Mononuclear cell (primary cell): ENCODE results near the gene PAQR7. TPM values are rescaled to one million over a fixed set of nuclear protein-coding genes. Genes with fewer than 3 reads are reported as not detected.

Experiments
- H3K27me3 ChIP-seq: 2 replicates; pipeline ENCODE4 v1.6.0; 2011; ENCODE audit warnings: low read length, control low read depth; ENCODE audit not compliant: insufficient read depth
- H3K4me1 ChIP-seq: 2 replicates; pipeline ENCODE4 v1.5.1; 2011; ENCODE audit warnings: mild to moderate bottlenecking, low read length, control low read depth; ENCODE audit not compliant: insufficient read depth
- H3K4me3 ChIP-seq: 2 replicates; pipeline ENCODE4 v1.5.1; 2011; ENCODE audit warnings: mild to moderate bottlenecking, low read length, moderate library complexity
- H3K9me3 ChIP-seq: 2 replicates; pipeline ENCODE4 v1.5.1; 2011; ENCODE audit warnings: low read depth, mild to moderate bottlenecking, control low read depth, low read length
- total RNA-seq: library from RNA; depleted of rRNA; stranded (reverse); fragments of >200 nt; gene quantifications from one replicate; pipeline ENCODE4 v1.2.3, GENCODE V29; 2012

PAQR7 gene
- total RNA-seq, 1 donor = 3.5 TPM

GRCh38 chr1:25828491-25828890, 47.0 kb downstream of the PAQR7 start:
- no peak overlapping the region for H3K4me3 ChIP-seq
- no peaks in the 10 kb centered on the region for H3K27me3 ChIP-seq
- H3K9me3 ChIP-seq = no peaks in the 10 kb centered on the region
- H3K4me1 ChIP-seq = no peaks in the 10 kb centered on the region

GRCh38 chr1:25826571-25826970, 48.9 kb downstream of the PAQR7 start:
- Histone ChIP-seq H3K4me1 (peaks cover 6% of the 10 kb centered on the region), H3K27me3 (no peaks in the 10 kb centered on the region), H3K4me3 (no peak overlapping the region), H3K9me3 (no peaks in the 10 kb centered on the region)

- Histone ChIP-seq H3K27me3 (no peaks in the 10 kb centered on the region), H3K9me3 (no peaks in the 10 kb centered on the region), H3K4me3 (no peak overlapping the region), H3K4me1 (peaks cover 16% of the 10 kb centered on the region)
Measured at GRCh38 chr1:25825605-25826004, 49.9 kb downstream of the PAQR7 start.

DNA sequence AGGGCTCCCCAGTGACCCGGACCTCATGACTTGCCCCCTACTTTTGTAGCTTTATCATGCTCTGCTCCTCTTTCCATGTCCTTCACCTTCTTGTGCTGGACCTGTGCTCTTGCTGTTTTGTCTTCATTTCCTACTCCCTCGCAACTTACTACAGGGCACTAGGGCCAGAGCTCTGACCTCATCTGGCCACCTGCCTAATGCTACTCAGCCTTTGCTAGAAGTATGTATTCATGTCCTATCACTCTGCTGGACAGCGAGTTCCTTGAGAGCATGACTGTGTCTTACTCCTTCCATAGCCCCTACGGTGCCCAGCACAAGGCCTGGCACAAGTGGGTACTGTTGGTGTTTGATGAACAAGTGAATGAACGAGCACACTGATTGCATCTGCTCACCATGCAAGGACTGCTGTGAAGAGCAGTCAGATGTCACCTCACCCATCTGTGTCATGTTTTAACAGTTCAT, 53.8 kb downstream of the PAQR7 start:
- no peaks in the 10 kb centered on the region for H3K27me3 ChIP-seq
- H3K4me3 ChIP-seq = no peak overlapping the region
- peaks cover 33% of the 10 kb centered on the region for H3K4me1 ChIP-seq
- no peaks in the 10 kb centered on the region for H3K9me3 ChIP-seq

GRCh38 chr1:25821112-25821476, 54.4 kb downstream of the PAQR7 start:
- Histone ChIP-seq H3K9me3 (no peaks in the 10 kb centered on the region), H3K4me1 (peaks cover 33% of the 10 kb centered on the region), H3K4me3 (peak overlapping the region; percentile 95), H3K27me3 (no peaks in the 10 kb centered on the region)

DNA sequence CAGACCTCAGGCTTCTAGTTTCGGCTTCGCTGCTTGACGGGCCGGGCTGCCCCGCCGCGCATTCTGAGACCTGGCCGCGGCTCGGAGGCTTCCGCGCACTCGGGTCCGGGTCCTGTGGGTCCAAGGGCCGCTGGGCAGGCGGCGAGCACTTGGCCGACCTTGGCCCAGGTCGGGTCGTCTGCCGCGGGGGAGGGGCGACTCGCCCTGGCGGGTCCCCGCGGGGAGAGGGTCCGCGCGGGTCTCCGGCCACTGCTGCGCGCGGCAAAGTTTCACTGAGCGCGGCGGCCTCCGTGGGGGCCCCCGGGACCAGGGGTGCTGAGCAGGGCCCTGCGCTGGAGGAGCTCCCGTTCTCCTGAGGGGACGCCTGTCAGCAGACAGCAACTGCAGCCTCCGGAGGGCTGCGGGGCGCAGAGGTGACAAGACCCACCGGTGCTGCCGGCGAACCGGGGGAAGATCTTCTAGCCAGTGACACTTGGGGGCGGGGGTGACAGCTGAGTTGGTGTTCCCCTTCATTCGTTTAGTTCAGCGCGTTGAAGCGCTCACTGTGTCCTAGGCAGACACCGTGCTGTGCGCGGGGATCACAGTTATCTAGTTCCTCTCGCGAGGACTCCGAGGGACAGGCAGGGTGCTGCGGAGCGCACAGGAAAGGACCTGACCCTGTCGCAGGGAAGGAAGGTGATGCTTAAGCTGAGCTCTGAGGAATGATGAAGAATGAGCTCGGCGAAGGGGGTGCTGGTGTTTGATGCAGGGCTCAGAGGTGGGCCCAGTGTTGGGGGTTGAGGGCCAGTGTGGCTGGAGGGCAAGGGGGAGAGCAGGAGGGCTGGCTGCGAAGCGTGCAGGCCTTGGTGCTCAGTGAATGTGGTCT, 55.0 kb downstream of the PAQR7 start:
- no peaks in the 10 kb centered on the region for H3K9me3 ChIP-seq
- peak overlapping the region; percentile 95 for H3K4me3 ChIP-seq

GRCh38 chr1:25819491-25820246, 55.8 kb downstream of the PAQR7 start, which contains the start of gene MTFR1L:
MTFR1L (plus strand) TSS chr1:25819954; CDS start chr1:25823105, 3,151 bp downstream.
- Histone ChIP-seq H3K4me3 (peak within 1 kb of the TSS; percentile 95), H3K27me3 (no peaks in the 10 kb centered on the region), H3K9me3 (no peaks in the 10 kb centered on the region), H3K4me1 (peaks cover 33% of the 10 kb centered on the region)

More for the DNA sequence above, 55.0 kb downstream of the PAQR7 start:
- peaks cover 33% of the 10 kb centered on the region for H3K4me1 ChIP-seq
- no peaks in the 10 kb centered on the region for H3K27me3 ChIP-seq

- no peaks in the 10 kb centered on the region for H3K9me3 ChIP-seq
- H3K27me3 ChIP-seq = no peaks in the 10 kb centered on the region
- no peak overlapping the region for H3K4me3 ChIP-seq
- peaks cover 33% of the 10 kb centered on the region for H3K4me1 ChIP-seq
Measured at GRCh38 chr1:25818569-25818968, 56.9 kb downstream of the PAQR7 start.

DNA sequence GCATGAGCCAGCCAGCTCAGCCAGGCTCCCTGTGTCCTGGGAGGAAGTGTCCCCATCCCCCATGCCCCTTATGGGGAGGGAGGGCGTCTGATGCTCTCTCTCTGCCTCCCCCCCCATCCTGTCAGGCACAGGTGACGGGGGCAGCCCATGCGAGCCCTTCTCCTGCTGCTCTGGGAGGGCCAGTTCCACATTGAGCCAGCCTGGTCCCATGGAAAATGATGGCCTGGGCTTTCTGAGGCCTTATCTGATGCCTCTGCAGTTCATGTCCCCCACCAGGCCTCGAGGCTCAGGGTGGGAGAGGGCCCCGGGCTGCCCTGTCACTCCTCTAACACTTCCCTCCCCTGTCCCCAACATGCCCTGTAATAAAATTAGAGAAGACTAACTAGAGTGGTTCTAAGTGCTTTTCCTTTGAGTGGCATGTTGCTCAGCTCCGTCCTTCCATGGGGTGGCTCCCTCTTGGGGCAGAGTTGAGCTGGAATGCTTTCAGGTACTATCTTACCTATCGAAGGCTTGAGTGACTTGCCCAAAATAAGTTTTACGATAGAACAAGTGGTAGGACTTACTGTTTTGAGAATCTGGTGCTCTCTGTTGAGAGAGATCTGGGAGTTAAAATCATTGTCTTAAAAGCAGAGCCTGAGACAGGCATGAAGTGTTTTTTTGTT, 57.5 kb downstream of the PAQR7 start:
- Histone ChIP-seq H3K27me3 (no peaks in the 10 kb centered on the region), H3K9me3 (no peaks in the 10 kb centered on the region), H3K4me3 (no peak overlapping the region), H3K4me1 (peaks cover 33% of the 10 kb centered on the region)

DNA sequence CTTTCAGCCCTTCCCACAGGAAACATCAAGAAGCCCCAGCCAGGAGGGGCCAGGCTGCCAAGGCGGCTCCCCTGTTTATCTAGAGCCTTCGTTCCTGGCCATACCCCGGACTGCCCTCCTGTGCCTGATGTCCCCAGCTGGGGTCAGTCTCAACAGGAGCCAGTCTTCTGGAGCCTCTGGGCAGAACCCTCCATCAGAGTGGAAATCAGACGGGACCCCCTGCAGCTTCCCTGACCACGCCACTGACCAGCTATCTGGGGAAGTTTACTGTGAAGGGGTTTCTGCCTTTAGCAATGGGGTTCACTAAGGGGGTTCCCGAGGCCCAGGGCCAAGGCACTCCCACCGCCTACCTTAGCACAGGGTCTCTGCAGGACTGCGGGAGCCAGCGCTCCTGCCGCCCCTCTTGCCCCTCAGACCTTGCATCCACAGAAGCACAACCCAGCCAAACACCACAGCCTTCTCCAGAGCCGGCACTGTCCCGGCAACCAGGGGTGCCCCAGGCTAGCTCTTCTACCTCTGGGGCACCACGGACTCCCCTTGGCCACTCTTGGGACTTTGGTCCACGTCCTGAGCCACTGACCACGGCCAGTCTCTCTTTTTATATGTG, 59.3 kb downstream of the PAQR7 start:
- Histone ChIP-seq H3K9me3 (no peaks in the 10 kb centered on the region), H3K27me3 (no peaks in the 10 kb centered on the region), H3K4me3 (no peak overlapping the region), H3K4me1 (peaks cover 23% of the 10 kb centered on the region)

DNA sequence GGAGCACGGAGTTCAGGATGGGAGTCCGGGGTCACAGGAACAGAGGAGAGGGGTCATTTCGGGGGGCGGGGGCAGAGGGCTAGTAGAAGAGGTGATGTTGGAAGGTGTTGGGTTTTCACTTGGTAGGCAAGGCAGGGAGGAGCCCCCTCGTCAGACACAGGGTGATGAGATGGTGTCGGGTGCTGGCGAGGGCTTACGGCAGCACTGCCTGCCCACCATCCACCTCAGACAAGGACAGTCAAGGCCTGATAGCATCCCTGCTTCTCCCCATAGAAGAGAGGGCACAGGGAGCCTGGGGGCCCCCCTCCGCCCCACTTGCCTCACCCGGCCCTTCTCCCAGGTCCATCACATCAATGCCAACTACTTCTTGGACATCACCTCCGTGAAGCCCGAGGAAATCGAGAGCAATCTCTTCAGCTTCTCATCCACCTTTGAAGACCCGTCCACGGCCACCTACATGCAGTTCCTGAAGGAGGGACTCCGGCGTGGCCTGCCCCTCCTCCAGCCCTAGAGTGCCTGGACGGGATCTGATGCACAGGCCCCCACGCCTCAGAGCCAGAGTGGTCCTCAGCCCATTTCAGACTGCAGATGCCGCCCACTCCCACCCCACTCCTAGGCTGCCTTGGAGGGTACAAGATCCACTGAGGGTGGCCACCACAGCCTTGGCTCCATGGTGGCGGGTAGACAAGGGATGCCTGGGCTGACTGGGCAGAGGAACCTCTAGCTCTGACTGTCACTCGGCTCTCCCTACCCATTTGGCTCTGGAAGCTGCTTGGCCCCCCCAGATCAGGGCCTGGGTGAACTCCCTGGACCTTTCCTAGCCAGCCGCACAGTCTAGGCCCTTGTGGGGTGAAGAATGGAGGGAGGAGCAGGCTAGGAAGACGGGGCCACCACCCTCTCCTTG, 60.0 kb downstream of the PAQR7 start:
- H3K9me3 ChIP-seq = no peaks in the 10 kb centered on the region
- peaks cover 23% of the 10 kb centered on the region for H3K4me1 ChIP-seq
- no peaks in the 10 kb centered on the region for H3K27me3 ChIP-seq
- no peak overlapping the region for H3K4me3 ChIP-seq

GRCh38 chr1:25814549-25815087, 60.9 kb downstream of the PAQR7 start:
- H3K4me1 ChIP-seq = peaks cover 32% of the 10 kb centered on the region
- no peaks in the 10 kb centered on the region for H3K9me3 ChIP-seq
- no peak overlapping the region for H3K4me3 ChIP-seq
- H3K27me3 ChIP-seq = no peaks in the 10 kb centered on the region

DNA sequence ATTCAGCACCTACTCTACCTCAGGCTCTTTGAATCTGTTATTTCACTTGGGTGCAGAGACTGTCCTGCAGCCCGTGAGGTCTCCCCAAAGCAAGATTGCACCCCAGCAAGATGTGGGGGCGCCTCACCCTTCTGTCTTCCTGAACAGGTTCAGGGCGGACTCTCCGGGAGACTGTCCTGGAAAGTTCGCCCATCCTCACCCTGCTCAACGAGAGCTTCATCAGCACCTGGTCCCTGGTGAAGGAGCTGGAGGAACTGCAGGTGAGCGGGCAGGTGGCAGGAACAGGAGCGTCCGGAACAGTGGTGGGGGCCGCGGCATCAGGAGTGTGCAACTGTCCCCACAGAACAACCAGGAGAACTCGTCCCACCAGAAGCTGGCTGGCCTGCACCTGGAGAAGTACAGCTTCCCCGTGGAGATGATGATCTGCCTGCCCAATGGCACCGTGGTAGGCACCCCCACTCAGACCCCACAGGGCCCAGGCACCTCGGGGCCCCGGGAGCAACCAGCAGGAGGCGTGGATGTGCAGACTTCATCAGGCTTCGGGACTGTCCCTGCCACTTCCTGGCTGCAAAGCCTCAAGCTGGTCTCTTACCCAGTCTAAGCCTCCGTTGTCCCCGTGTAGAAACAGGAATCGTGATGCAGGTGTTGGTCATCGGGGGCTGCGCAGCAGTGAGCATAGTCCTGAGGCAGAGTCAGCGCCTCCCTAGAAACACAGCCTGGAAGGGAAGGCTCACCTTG, 61.6 kb downstream of the PAQR7 start:
- no peaks in the 10 kb centered on the region for H3K27me3 ChIP-seq
- no peaks in the 10 kb centered on the region for H3K9me3 ChIP-seq
- peaks cover 32% of the 10 kb centered on the region for H3K4me1 ChIP-seq
- H3K4me3 ChIP-seq = no peak overlapping the region
